NT2/D1 (cell line): ENCODE results near the gene RBP5.

ENCODE experiments used
- SUZ12 ChIP-seq: IDR thresholded peaks from 2 replicates; pipeline ENCODE4 v1.6.1; 2011; ENCODE audit not compliant: insufficient read length, insufficient read depth; ENCODE audit errors: extremely low read depth
- YY1 ChIP-seq: IDR thresholded peaks from 2 replicates; pipeline ENCODE4 v1.6.1; 2011; ENCODE audit not compliant: insufficient read length, insufficient read depth
- ZNF274 ChIP-seq: IDR thresholded peaks from 2 replicates; pipeline ENCODE4 v1.6.1; 2011; ENCODE audit warnings: mild to moderate bottlenecking, low read depth, low read length

GRCh38 chr12:7176595-7176994 lies 47.9 kb upstream of the RBP5 start:
- TF ChIP-seq ZNF274, result no peak
- TF ChIP-seq YY1, result no peak
- no peak for TF ChIP-seq SUZ12
